WERI-Rb-1 (cell line): ENCODE data around the gene RASGEF1B.

Source experiments
- DNase-seq: peaks from one replicate; pipeline ENCODE4 v3.0.0-alpha.2; 2020
- H3K27ac ChIP-seq: fragments of 250-450 bp; sonication (Bioruptor Pico); 2 replicates; pipeline ENCODE4 v1.5.1; 2020; ENCODE audit warnings: mild to moderate bottlenecking, moderate library complexity
- H3K27me3 ChIP-seq: fragments of 250-450 bp; sonication (Bioruptor Pico); 2 replicates; pipeline ENCODE4 v1.5.1; 2021; ENCODE audit warnings: mild to moderate bottlenecking, low read depth, moderate library complexity; ENCODE audit not compliant: insufficient read depth, severe bottlenecking
- H3K36me3 ChIP-seq: fragments of 250-450 bp; sonication (Bioruptor Pico); 2 replicates; pipeline ENCODE4 v1.5.1; 2020; ENCODE audit warnings: mild to moderate bottlenecking, moderate library complexity
- H3K4me3 ChIP-seq: 2 replicates; pipeline ENCODE4 v1.5.1; 2011; ENCODE audit warnings: low read depth, mild to moderate bottlenecking, control low read depth, low read length
- H3K9me3 ChIP-seq: fragments of 250-450 bp; sonication (Bioruptor Pico); 2 replicates; pipeline ENCODE4 v1.5.1; 2021; ENCODE audit warnings: mild to moderate bottlenecking, moderate library complexity; ENCODE audit not compliant: severe bottlenecking
- CTCF ChIP-seq: IDR thresholded peaks from 2 replicates; pipeline ENCODE4 v1.5.1; 2011; ENCODE audit warnings: low read depth, mild to moderate bottlenecking, control low read depth, inconsistent platforms, low read length

Gene RASGEF1B

GRCh38 chr4:81512757-81513501 is 41.2 kb upstream of the RASGEF1B start:
- no peak for TF ChIP-seq CTCF
- Histone ChIP-seq H3K9me3 (no peaks in the 10 kb centered on the region), H3K4me3 (no peak overlapping the region), H3K36me3 (no peaks in the 10 kb centered on the region), H3K27me3 (no peaks in the 10 kb centered on the region), H3K27ac (peak overlapping the region; percentile 38)
- DNase-seq: no peak

GRCh38 chr4:81512001-81512756 is 40.5 kb upstream of the RASGEF1B start:
- no peaks in the 10 kb centered on the region for H3K9me3 ChIP-seq
- H3K36me3 ChIP-seq: no peaks in the 10 kb centered on the region
- TF ChIP-seq CTCF: no peak
- no peak for DNase-seq
- H3K27me3 ChIP-seq: no peaks in the 10 kb centered on the region
- no peak overlapping the region for H3K27ac ChIP-seq
- no peak overlapping the region for H3K4me3 ChIP-seq

DNA sequence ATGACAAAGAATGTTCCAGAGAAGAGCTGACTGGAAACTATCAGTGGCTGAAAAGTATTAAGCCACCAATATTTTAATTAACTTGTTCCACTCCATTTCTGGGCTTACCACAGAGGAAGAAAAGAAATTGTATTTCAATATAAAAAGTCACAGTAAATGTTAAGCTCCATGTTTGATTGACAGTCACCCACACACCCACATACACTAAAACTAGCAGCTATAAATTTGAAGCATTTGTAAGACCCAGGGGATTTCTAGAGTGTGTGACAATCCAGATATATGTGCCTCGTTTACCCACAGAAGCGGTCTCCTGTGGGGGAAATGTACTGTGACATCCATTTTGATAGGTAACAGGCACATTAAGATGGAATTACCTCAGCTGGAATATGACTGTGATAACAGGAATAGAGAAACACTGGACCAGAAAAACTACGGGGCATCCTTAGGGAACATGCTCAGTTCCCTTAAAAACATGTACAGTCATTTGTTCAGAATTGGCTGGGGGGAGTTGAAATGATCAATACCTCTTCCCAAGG is 39.0 kb upstream of the RASGEF1B start:
- no peak for DNase-seq
- H3K4me3 ChIP-seq: no peak overlapping the region
- no peak overlapping the region for H3K27ac ChIP-seq

DNA sequence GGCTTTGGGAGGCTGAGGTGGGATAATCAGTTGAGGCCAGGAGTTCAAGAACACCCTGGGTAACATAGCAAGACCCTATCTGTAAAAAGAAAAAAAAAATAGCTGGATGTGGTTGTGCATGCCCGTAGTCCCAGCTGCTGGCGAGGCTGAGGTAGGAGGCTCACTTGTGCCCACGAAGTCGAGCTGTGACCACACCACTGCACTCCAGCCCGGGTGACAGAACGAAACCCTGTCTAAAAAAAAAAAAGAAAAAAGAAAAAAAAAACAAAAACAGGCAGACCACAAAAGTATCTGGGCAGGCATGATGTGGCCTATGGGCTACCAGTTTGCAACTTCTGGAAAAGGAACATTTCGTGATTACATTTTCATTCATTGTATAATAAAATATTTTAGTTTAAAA is 38.1 kb upstream of the RASGEF1B start:
- H3K27ac ChIP-seq: no peak overlapping the region
- no peak for DNase-seq
- H3K4me3 ChIP-seq: no peak overlapping the region
- no peaks in the 10 kb centered on the region for H3K9me3 ChIP-seq
- no peaks in the 10 kb centered on the region for H3K27me3 ChIP-seq
- no peak for TF ChIP-seq CTCF
- no peaks in the 10 kb centered on the region for H3K36me3 ChIP-seq

More for the DNA sequence above, 39.0 kb upstream of the RASGEF1B start:
- TF ChIP-seq CTCF: no peak
- H3K9me3 ChIP-seq: no peaks in the 10 kb centered on the region
- no peaks in the 10 kb centered on the region for H3K36me3 ChIP-seq
- no peaks in the 10 kb centered on the region for H3K27me3 ChIP-seq

- H3K36me3 ChIP-seq: no peaks in the 10 kb centered on the region
- no peak overlapping the region for H3K4me3 ChIP-seq
- TF ChIP-seq CTCF: no peak
- H3K27me3 ChIP-seq: no peaks in the 10 kb centered on the region
- H3K9me3 ChIP-seq: no peaks in the 10 kb centered on the region
- no peak for DNase-seq
- no peak overlapping the region for H3K27ac ChIP-seq
Measured at GRCh38 chr4:81509191-81509590, 37.5 kb upstream of the RASGEF1B start.
